ENCODE results near the gene GAA. TPM values are rescaled to one million over a fixed set of nuclear protein-coding genes. Genes with fewer than 3 reads are reported as not detected.

The GAA gene
- total and polyA plus RNA-seq, 2 of the 8 experiments (the other 6 are each of a cell fraction or from before 2014, with no cell fraction given): 14.8 to 30.0 TPM

DNA sequence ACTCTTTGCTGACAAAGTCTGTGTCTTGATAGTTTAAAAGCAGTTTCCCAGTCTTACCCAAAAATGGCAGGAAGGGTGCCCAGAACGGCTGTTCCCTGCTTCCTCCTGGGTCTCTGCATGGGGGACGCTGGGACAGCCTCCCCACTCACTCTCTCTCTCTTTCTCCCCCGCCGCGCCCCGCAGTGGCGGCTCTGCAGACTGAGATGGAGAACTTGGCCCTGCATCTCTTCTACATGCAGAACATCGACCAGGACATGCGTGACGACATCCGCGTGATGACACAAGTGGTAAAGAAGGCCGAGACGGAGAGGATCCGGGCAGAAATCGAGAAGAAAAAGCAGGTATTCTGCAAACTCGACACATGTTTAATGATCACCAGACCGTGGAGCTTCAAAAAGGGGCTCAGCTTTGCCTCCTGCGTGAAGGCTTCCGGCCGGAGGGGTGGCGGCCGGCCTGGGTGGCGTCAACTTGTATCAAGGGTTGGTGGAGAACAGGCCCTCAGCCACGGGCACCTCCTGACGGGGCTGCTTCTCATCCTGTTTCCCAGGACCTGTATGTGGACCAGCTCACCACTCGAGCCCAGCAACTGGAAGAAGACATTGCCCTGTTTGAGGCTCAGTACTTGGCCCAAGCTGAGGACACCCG, 42.9 kb upstream of the GAA start:
- H2BK120ac ChIP-seq (replicated peaks; ENCODE audit: low read depth, low read length): no peak overlapping the region
- no peak overlapping the region for H2BK5ac ChIP-seq (ENCODE audit: low read depth, low read length)
- H3K27ac ChIP-seq (ENCODE audit: low read depth, low read length): no peak overlapping the region
- H3K79me2 ChIP-seq (ENCODE audit: control insufficient read depth in 1 of 2, insufficient read depth in 2 of 2, low read length in 2 of 2): no peaks in the 10 kb centered on the region
- no peaks in the 10 kb centered on the region for H3K27me3 ChIP-seq (replicated peaks in 1 of 4; ENCODE audit: control insufficient read depth in 3 of 4, extremely low read depth in 1 of 4, insufficient read depth in 3 of 4, low read length in 3 of 4)
- no peak overlapping the region for H3K14ac ChIP-seq (ENCODE audit: insufficient read length)
- H4K20me1 ChIP-seq (replicated peaks in 1 of 2; ENCODE audit: control insufficient read depth in 1 of 2, insufficient read depth in 2 of 2, low read length in 2 of 2): no peaks in the 10 kb centered on the region
- DNase-seq (ENCODE audit: low read depth in 1 of 2, low spot score in 2 of 2): no peak
- H4K91ac ChIP-seq (replicated peaks; ENCODE audit: insufficient read length, low read length): no peak overlapping the region
- H3K23me2 ChIP-seq (ENCODE audit: low read depth, low read length): no peaks in the 10 kb centered on the region
- no peak overlapping the region for H3K56ac ChIP-seq (replicated peaks; ENCODE audit: insufficient read length, low read depth, low read length)
- no peaks in the 10 kb centered on the region for H3K9me3 ChIP-seq (ENCODE audit: insufficient read depth in 2 of 2, low read depth in 1 of 2, low read length in 1 of 2)
- no peak overlapping the region for H2BK20ac ChIP-seq (ENCODE audit: low read length)
- H3K18ac ChIP-seq (ENCODE audit: extremely low read depth, low read length): no peak overlapping the region
- H2AK5ac ChIP-seq (ENCODE audit: low read depth, low read length): no peak overlapping the region
- H3K36me3 ChIP-seq (ENCODE audit: control insufficient read depth in 2 of 4, insufficient read depth in 4 of 4, low read length in 3 of 4): no peaks in the 10 kb centered on the region
- no peak overlapping the region for H2AFZ ChIP-seq (ENCODE audit: low read length)
- no peak overlapping the region for H4K8ac ChIP-seq (ENCODE audit: extremely low read depth, insufficient read depth, low read length)
- H3K9ac ChIP-seq (replicated peaks in 1 of 4; ENCODE audit: extremely low read depth in 1 of 4, low read depth in 3 of 4, low read length in 3 of 4): no peak overlapping the region
- ChIA-PET POLR2A (ENCODE audit: partially characterized antibody) (interaction anchor here (1.1 kb wide), 1 partner anchor 66 kb away, joined by 4 read pairs; no protein-coding TSS in a partner anchor), CTCF (ENCODE audit: partially characterized antibody) (interaction anchor here (0.6 to 2.9 kb wide), 3 partner anchors 23 to 50 kb away, joined by 3 to 13 read pairs (median 4); no protein-coding TSS in a partner anchor)
- H3K4me2 ChIP-seq (ENCODE audit: insufficient read depth in 1 of 2, low read depth in 2 of 2, low read length in 2 of 2): no peak overlapping the region
- H3K4ac ChIP-seq (replicated peaks; ENCODE audit: insufficient read length, low read depth, low read length): no peak overlapping the region
- H3K4me3 ChIP-seq (ENCODE audit: extremely low read depth in 1 of 4, insufficient read depth in 2 of 4, low read depth in 3 of 4, low read length in 4 of 4): no peak overlapping the region
- no peak overlapping the region for H2BK15ac ChIP-seq (ENCODE audit: low read length)
- FAIRE-seq: no peak
- no peak overlapping the region for H3K23ac ChIP-seq (ENCODE audit: insufficient read length)
- 94% methylated on average over 28 of the region's 28 CpGs; no CpG with 5 or more reads in 1 of the 2 experiments for WGBS, 2 experiments (ENCODE audit: extremely low coverage in 1 of 2, insufficient coverage in 1 of 2, insufficient read length in 1 of 2, insufficient replicate concordance in 2 of 2, low coverage in 1 of 2, low lambda C conversion rate in 2 of 2, missing lambda C conversion rate in 1 of 2)
- no peak overlapping the region for H4K5ac ChIP-seq (ENCODE audit: insufficient read length, low read depth, low read length)
- no peaks in the 10 kb centered on the region for H3K79me1 ChIP-seq (ENCODE audit: low read depth, low read length)
- H3K4me1 ChIP-seq (replicated peaks in 1 of 4; ENCODE audit: control insufficient read depth in 3 of 4, insufficient read depth in 4 of 4, low read length in 3 of 4): no peaks in the 10 kb centered on the region
- no peak overlapping the region for H2BK12ac ChIP-seq (ENCODE audit: low read depth, low read length)
- TF ChIP-seq GABPA (IDR thresholded peaks at IDR 0.05; ENCODE audit: borderline replicate concordance, insufficient read depth, low read length) (no peak), KDM5A (IDR thresholded peaks at IDR 0.05; ENCODE audit: low read length) (no peak), RBBP5 (IDR thresholded peaks at IDR 0.05; ENCODE audit: borderline replicate concordance, low read depth, low read length) (no peak)
